GM18502 (cell line): ENCODE measurements around the gene CCT3.
"Not testable (repeated sequence)": the region's sequence is repeated elsewhere in the genome, so short reads cannot be mapped to it uniquely, and the experiment has no call there.

ENCODE experiments used
- ATAC-seq: cut with Tn5 transposase; IDR thresholded peaks from one replicate; pipeline ENCODE4 v1.9.1; 2021; ENCODE audit warnings: mild to moderate bottlenecking; ENCODE audit not compliant: unreplicated experiment, poor library complexity

Gene CCT3

GRCh38 chr1:156368889-156369684 is 31.0 kb upstream of the CCT3 start, which contains the start of gene RHBG:
RHBG (plus strand) TSS chr1:156369211; CDS start chr1:156369250, 39 bp downstream.
- no peak for ATAC-seq

DNA sequence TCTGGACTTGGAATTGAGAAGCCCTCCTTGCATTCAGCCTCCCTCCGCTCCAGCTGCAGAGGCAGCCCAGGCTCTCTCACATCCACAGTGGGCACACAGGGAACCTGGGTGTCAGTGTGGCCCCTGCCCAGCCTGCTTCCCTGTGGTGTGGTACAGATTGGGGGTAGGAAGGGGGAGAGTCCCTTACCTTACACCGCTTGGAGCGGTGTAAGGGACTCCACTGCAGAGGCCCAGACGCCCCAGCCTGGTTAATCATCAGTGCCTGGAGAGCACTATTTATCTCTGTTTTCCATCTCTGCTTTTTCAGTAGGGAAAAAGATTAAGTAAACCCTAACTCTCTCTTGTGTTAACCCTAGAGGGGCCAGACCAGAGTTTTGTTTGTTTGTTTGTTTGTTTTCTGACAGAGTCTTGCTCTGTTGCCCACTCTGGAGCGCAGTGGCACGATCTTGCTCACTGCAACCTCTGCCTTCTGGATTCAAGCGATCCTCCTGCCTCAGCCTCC is 30.1 kb upstream of the CCT3 start:
- ATAC-seq = no peak

DNA sequence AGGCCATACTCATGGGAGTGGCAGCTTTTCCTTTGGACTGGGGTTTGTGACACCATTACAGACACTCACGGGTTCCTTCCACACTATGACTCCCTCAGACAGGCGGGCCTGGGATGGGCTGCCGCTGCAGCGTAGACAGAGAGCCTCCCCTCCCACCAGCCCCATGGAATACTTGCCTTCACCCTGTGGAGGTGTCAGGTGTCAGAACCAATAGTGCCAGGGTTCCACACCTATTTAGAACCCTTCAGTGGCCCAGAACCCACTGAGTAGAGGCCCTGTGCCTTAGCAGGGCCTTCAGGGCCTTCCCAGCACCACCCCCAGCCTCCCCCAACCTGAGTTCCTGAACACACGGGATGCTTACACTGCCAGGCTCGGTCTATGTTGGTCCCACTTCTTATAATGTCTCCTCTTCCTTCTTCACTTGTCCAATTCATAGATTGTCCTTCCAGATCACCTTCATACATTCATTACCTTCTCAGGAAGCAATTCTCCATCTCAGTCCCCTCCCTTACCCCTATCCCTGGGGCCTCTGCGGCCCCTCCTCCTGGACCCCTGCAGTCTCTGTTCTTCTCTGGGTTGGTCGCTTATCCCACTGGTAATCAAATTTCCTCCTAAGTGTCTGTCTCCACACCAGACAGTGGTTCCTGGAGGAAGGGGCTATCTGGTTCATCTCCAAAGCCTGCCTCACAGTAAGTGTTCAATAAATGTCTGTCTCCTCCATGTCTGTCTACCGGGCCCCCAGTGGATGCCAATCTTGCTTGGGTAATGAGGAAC is 29.5 kb upstream of the CCT3 start:
- ATAC-seq = no peak

- no peak for ATAC-seq
Observed at GRCh38 chr1:156366378-156367166, 28.5 kb upstream of the CCT3 start.

DNA sequence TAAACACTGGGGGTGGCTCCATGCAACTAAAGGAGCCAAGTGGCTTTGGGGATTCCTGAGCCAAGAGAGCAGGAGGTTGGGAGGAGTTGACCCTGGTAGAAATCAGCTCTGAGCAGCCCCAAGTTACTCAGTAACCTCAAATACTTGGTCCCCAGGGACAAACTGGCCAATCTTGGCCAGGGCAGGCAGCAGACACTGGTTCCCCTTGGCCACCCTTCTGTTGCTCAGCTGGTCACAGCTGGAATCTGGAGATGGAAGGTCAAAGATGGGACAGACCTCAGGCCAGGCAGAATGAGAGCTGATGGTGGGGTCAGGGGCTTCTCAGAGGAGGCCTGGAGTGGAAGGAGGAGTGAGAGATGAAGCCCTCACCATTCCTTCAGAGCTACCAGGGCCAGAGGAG is 27.7 kb upstream of the CCT3 start:
- ATAC-seq = no peak

- no peak for ATAC-seq
Observed at GRCh38 chr1:156360534-156360933, 22.4 kb upstream of the CCT3 start.

GRCh38 chr1:156359973-156360372 is 21.9 kb upstream of the CCT3 start:
- ATAC-seq = no peak

- no peak for ATAC-seq
Observed at GRCh38 chr1:156359249-156359648, 21.2 kb upstream of the CCT3 start.

DNA sequence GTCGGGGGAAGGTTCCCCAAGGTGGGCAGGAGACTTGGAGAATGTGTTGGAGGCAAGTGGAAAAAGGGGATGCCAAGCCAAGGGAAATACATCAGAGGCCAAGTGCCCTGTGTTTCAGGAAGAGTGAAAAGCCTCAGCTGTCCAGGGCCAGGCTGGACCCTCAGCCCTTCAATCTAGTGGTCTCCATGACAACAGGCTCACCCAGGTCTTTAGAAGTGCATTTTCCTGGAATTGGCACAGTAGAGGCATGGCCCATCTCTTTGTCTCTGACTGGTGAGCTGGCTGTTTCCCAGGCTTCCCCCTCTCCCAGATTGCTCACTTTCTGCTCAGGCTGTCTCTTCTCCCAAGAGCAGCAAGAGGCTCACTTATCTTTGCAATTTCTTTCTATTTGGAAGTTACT is 20.5 kb upstream of the CCT3 start:
- ATAC-seq = no peak

DNA sequence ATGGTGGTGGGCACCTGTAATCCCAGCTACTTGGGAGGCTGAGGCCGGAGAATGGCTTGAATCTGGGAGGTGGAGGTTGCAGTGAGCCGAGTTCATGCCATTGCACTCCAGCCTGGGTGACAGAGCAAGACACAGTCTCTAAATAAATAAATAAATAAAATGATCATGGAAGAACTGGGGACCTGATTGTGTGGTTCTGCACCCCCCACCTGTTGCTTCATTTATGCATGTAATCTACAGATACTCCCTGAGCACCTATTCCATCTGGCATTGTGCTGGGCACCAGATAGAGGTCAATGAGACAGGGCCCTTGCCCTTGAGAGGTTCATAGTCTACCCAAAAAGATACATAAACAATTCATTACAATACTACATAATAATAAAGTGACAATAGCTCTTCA is 19.9 kb upstream of the CCT3 start:
- no peak for ATAC-seq

DNA sequence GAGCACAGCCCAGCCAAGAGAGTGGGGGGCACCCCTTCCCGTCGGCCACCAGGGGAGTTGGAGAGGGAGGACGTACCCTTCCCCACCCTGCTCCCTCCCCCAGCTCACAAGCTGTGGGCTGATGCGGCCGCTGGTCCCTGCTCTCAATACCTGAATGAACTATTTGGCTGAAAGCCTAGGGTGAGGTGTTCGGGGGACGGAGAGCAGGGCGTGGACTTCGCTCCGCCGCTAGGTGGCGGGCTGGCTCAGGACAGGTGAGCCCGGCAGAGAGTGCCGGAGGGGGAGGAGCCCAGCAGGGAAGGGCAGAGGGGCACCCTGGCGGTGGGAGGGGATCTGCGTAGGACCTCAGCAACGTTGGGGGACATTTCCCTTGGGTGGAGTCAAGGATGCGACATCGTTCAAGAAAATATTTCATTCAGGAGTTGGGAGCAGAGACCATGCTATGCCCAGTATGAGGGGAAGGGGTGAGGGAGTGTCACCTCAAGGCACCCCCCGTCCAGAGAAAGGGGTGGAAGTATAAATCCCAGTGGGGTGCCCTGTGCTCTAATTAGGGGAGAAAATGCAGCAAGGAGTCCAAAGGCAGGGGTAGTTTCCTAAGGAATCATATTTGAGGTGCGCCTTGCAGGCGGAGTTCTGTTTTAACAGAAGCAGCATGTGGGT is 18.9 kb upstream of the CCT3 start:
- ATAC-seq = no peak

DNA sequence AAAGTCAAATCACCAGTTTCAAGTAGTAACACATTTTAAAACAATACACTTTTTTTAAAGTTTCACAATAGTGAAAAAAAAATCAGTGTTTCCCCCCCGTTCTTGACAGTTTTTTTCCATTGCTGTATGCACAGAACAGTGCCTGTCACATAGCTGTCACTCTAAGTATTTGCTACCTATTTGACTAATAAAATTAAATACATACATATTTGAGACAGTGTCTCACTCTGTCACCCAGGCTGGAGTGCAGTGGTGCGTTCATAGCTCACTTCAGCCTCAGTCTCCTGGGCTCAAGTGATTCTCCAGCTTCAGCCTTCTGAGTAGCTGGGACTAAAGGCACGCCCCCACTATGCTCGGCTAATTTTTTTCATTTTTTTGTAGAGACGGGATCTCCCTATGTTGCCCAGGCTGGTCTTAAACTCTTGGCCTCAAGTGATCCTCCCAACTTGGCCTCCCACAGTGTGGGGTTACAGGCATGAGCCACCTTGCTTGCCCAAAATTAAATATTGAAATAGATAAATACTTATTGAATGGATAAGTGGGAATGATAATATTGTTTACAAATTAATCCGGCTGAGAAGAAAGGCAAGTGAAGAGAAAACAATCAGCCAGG is 18.3 kb upstream of the CCT3 start:
- ATAC-seq = no peak

GRCh38 chr1:156352481-156352880 is 14.4 kb upstream of the CCT3 start:
- ATAC-seq = not testable (repeated sequence)

GRCh38 chr1:156347331-156347730 is 9.2 kb upstream of the CCT3 start:
- no peak for ATAC-seq

- ATAC-seq = no peak
Observed at GRCh38 chr1:156346636-156347035, 8.5 kb upstream of the CCT3 start.

DNA sequence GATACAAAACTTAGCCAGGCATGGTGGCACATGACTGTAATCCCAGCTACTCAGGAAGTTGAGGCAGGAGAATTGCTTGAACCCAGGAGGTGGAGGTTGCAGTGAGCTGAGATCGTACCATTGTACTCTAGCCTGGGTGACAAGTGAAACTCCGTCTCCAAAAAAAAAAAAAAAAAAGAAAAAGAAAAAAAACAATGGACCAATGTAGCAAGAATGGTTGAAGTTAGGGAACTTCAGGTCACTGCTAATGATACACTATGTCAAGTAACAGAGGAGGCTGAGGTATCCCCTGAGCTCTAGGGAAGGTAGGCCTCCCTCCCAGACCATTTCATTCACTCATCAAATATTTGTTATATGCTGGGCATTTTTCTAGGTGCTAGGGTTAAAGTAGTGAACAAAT is 7.9 kb upstream of the CCT3 start:
- not testable (repeated sequence) for ATAC-seq

DNA sequence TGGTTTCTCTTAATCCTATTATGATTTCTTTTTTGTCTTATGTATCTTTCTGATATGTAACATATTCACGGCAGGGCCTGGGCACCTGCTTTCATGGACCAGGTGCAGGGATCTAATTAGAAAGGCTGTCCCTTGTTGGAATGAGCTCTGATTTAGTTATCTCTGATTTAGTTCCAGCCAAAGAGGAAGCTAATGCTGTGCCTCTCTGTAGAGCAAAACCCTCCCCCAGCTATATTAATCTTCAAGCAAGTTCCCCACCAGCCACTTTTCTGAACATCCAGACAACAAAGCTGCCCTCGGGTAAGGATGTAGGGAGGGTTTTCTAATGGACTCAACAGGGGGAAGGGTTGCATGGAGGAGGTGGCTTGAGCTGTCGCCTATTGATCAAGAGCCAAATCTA is 6.3 kb upstream of the CCT3 start:
- no peak for ATAC-seq

DNA sequence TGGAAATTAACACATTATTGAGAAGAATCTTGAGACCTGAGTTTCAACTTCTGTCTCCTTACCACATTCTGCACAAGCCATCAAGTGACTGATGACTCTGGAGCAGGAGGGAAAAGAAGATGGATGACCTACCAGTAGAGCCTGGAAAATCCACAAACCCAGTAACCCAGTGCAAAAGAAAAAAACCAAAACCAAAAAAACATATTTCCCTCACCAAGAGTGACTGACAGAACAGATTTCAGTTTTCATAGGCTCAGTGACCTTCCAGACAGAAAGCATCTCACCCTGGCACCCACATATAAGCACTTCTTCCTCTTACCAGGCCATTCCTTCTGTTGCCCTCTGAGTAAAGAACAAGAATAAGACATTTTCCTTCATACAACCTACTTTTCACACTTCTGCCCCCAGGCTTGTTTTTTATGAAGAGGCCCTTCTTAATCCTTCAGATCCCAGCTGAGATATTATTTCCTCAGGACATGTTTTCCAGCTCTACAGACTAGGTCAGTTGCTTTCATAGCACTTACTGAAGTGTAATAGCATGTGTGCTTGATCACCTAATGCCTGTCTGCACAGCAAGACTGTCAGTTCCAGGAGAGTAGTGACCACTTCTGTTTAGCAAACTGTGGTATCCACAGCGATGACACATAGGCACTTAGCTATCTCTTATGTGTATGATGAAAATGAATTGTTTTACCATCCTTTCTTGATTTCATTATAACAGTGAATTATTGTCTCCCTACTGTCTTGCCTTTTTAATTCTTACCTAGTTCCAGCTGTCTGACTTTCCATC is 4.3 kb upstream of the CCT3 start:
- ATAC-seq = no peak

DNA sequence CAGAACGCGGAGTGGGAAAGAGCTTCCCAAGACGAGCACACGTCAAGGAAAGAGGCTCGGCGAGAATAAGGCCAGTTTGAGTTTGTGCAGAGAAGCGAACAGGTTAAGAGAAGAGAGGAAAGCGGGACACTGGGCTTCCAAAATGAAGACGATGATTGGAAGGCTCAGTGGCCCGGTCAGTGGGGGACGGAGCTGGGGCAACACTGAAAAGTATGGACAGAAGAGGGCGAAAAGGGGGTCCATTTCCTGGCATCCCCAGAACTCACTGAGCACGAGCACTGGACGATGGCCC is 258 bp downstream of the CCT3 start:
- peak; percentile 1 for ATAC-seq
